ENCODE data around the gene GNG5.

GNG5 gene

GRCh38 chr1:84506002-84506728 is at the start of gene GNG5, which contains the start of gene SPATA1:
GNG5 (minus strand) TSS chr1:84506581; CDS start chr1:84506091, 490 bp downstream.
SPATA1 (plus strand) TSS chr1:84506386; CDS start chr1:84516360, 9,974 bp downstream.
- H3K4me3 ChIP-seq (ENCODE audit: low read depth, low read length): peak within 1 kb of the TSS; percentile 98

GRCh38 chr1:84550826-84551225 is 44.4 kb upstream of the GNG5 start:
- no peak for TF ChIP-seq CTCF (IDR thresholded peaks at IDR 0.05; ENCODE audit: low read depth, low read length)
- H3K4me3 ChIP-seq (ENCODE audit: low read depth, low read length): no peak overlapping the region

More at GRCh38 chr1:84506002-84506728, at the start of gene GNG5, which contains the start of gene SPATA1:
- TF ChIP-seq CTCF (IDR thresholded peaks at IDR 0.05; ENCODE audit: low read depth, low read length): no peak

GRCh38 chr1:84541679-84542078 is 35.3 kb upstream of the GNG5 start:
- no peak for TF ChIP-seq CTCF (IDR thresholded peaks at IDR 0.05; ENCODE audit: low read depth, low read length)

GRCh38 chr1:84540759-84541158 is 34.4 kb upstream of the GNG5 start:
- TF ChIP-seq CTCF (IDR thresholded peaks at IDR 0.05; ENCODE audit: low read depth, low read length): no peak
- H3K4me3 ChIP-seq (ENCODE audit: low read depth, low read length): no peak overlapping the region

More at GRCh38 chr1:84541679-84542078, 35.3 kb upstream of the GNG5 start:
- H3K4me3 ChIP-seq (ENCODE audit: low read depth, low read length): no peak overlapping the region

- TF ChIP-seq CTCF (IDR thresholded peaks at IDR 0.05; ENCODE audit: low read depth, low read length): no peak
- H3K4me3 ChIP-seq (ENCODE audit: low read depth, low read length): no peak overlapping the region
Measured at GRCh38 chr1:84539972-84540371, 33.6 kb upstream of the GNG5 start.

- H3K4me3 ChIP-seq (ENCODE audit: low read depth, low read length): no peak overlapping the region
- no peak for TF ChIP-seq CTCF (IDR thresholded peaks at IDR 0.05; ENCODE audit: low read depth, low read length)
Measured at GRCh38 chr1:84538599-84538998, 32.2 kb upstream of the GNG5 start.

- no peak for TF ChIP-seq CTCF (IDR thresholded peaks at IDR 0.05; ENCODE audit: low read depth, low read length)
- no peak overlapping the region for H3K4me3 ChIP-seq (ENCODE audit: low read depth, low read length)
Measured at GRCh38 chr1:84525779-84526178, 19.4 kb upstream of the GNG5 start.

Measured in WI38 (cell line).